ENCODE data around the gene GATA5.

DNA sequence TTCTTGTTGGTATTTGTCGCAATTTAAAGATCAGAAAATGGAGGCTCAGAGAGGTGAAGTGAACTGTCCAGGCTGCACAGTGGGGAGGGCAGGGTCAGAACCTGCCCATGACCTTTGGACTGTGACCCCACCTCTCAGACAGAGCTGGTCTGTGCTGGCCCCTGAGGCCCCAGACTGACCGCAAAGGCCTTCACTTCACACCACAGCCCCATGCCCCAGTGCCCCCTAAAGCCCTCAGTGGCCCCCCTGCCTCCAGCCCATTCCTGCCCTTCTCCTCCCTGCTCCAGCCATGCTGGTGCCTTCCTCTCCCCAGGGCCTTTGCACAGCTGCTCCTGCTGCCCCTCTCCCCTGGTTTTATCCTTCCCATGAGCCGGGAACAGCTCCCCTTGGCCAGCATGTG is 39.1 kb downstream of the GATA5 start:
- no peak for TF ChIP-seq POLR2AphosphoS5 (IDR thresholded peaks at IDR 0.05; ENCODE audit: borderline replicate concordance, low read depth, low read length)
- no peak for TF ChIP-seq EZH2 (IDR thresholded peaks at IDR 0.05)
- no peak for TF ChIP-seq FOXP2 (optimal IDR thresholded peaks at IDR 0.05; ENCODE audit: control extremely low read depth, extremely low read length, insufficient read depth)
